GM12865 (cell line): ENCODE data around the gene ITGB6.

Experiments used
- DNase-seq: peaks from one replicate; pipeline ENCODE4 v3.0.0; 2010; ENCODE audit warnings: low read depth
- H3K4me3 ChIP-seq: 2 replicates; pipeline ENCODE4 v1.5.1; 2011; ENCODE audit warnings: mild to moderate bottlenecking, low read depth, low read length, control low read depth
- TF ChIP-seq, protein P1 (sequence below): IDR thresholded peaks from 2 replicates; pipeline ENCODE4 v1.5.1; 2011; ENCODE audit warnings: low read length, control low read depth, low read depth, inconsistent platforms; ENCODE audit not compliant: insufficient read depth; ENCODE audit errors: missing control alignments

ITGB6 gene

DNA sequence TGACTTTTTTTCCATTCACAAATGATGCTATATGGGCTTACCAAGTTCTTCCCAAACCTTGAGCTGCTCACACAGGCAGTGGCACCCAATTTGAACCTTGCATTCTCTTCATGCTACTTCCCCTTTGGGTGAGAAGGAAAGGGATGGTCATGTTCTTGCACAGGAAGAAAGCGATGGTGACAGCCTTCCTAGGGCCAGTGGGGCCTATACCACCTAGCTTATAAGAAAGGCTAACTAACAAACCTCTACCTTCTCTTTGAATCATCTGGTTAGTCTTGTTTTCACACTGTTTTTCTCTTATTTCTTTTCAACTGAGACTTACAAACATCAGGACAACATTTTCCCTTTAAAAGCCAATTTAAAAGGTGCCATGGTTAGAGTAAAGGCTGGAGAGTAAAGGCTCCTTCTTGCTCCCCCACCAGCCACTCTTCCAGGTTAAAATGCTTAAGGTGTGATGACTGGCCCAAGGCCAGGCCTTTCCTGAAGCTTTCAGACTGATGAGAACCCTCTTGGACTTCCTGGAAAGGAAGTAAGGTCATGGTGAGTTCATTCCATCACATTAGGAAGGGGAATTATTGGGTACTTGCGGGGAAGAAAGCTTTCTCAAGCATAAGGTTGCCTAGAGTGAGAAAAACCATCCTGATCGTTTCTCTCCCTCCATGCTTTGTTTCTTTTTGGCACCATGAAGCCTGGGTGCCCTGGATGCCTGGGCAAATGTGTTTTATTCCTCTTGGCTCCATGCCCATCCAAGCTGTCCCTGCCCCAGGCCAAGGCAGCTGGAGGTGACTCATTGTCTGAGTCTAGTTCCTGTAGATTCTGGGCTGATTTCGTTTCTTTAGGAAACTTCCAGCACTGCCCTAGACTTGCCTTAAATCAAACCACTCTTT lies 41.4 kb upstream of the ITGB6 start:
- no peak overlapping the region for H3K4me3 ChIP-seq
- TF ChIP-seq, protein P1, sequence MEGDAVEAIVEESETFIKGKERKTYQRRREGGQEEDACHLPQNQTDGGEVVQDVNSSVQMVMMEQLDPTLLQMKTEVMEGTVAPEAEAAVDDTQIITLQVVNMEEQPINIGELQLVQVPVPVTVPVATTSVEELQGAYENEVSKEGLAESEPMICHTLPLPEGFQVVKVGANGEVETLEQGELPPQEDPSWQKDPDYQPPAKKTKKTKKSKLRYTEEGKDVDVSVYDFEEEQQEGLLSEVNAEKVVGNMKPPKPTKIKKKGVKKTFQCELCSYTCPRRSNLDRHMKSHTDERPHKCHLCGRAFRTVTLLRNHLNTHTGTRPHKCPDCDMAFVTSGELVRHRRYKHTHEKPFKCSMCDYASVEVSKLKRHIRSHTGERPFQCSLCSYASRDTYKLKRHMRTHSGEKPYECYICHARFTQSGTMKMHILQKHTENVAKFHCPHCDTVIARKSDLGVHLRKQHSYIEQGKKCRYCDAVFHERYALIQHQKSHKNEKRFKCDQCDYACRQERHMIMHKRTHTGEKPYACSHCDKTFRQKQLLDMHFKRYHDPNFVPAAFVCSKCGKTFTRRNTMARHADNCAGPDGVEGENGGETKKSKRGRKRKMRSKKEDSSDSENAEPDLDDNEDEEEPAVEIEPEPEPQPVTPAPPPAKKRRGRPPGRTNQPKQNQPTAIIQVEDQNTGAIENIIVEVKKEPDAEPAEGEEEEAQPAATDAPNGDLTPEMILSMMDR: no peak
- no peak for DNase-seq

DNA sequence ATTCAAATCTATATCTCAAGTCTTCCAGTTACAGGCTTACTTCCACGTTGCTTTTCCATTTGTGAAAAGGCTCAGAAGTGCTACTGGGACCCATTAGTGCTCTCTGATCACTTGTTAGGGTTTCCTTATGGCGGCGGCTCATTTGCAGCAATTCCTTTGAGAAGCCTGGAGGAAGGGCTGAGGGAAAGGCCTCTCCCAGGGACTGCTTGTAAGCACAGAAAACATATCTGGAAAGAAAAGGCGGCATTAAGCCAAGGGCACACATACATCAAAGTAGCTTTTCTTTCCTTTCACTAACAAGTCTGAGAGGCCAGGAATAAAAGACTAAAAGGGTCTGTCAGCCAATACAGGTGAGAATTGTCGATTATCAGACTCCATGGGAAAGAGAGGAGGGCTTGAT lies 39.4 kb upstream of the ITGB6 start:
- TF ChIP-seq, protein P1: no peak

DNA sequence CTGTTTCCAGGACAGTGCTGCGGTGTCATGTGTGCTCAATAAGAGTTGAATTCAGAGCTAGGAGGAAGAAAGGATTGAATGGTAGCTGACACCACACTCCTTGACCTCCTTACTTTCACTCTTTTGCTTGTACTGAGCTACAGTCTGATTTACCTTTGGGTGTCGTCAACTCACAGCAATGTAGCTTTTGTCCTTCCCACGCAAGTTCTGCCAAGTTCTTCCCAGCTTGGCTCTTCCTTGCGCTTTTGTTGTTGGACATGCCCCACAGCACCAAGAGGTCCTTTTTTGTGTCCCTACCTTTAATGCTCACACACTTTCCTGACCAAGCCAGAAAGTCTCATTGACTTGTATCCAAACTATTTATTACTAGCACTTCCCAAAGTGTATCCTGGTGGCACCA lies 38.3 kb upstream of the ITGB6 start:
- DNase-seq: no peak
- TF ChIP-seq, protein P1: no peak
- H3K4me3 ChIP-seq: no peak overlapping the region

More for the DNA sequence above, 39.4 kb upstream of the ITGB6 start:
- no peak overlapping the region for H3K4me3 ChIP-seq
- DNase-seq: no peak

DNA sequence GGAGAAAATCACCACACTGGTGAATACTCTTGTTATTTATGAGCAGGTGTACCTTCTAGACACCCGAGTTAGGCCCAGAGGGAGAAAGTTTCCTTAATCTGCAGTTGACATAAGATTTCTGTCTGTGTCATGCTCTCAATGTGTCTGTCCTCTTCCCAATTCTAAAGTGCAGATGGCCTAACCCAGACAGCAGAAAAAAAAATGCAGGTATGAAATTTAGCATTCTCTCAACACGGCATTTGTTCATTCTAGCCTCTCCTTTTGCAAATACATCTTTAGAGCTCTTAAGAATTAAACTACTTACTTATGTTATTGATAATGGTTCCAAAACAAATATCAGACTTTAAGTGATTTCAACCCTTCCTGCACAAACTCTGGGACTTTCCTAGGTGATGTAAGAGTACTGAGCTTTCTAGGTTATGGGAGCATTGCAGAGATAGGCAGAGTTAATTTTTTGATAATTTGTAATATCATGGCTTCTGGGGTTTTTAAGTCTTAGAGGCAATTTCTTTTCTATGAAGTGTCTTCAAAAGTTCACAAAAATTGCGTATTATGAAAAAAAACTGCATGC lies 32.9 kb upstream of the ITGB6 start:
- DNase-seq: no peak
- TF ChIP-seq, protein P1: no peak
- no peak overlapping the region for H3K4me3 ChIP-seq

DNA sequence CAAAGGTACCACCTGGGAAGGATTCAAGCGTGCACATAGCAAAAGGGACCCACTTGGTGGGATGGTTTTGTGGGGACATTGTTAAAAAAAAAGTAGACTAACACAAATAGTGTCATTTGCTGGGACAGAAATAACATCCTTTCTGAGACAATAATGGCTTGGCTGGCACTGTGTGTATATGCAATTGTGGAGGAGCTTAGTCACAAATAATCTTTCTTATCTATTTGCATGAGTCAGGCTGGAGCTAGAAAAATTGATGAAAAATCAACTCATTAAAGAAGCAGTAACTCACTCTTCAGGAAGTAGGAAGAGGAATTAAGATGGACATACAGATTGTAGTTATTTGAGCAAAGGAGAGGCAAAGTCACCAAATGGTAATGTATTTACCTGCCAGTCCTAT lies 29.5 kb upstream of the ITGB6 start:
- TF ChIP-seq, protein P1: no peak
- H3K4me3 ChIP-seq: no peak overlapping the region
- DNase-seq: no peak

DNA sequence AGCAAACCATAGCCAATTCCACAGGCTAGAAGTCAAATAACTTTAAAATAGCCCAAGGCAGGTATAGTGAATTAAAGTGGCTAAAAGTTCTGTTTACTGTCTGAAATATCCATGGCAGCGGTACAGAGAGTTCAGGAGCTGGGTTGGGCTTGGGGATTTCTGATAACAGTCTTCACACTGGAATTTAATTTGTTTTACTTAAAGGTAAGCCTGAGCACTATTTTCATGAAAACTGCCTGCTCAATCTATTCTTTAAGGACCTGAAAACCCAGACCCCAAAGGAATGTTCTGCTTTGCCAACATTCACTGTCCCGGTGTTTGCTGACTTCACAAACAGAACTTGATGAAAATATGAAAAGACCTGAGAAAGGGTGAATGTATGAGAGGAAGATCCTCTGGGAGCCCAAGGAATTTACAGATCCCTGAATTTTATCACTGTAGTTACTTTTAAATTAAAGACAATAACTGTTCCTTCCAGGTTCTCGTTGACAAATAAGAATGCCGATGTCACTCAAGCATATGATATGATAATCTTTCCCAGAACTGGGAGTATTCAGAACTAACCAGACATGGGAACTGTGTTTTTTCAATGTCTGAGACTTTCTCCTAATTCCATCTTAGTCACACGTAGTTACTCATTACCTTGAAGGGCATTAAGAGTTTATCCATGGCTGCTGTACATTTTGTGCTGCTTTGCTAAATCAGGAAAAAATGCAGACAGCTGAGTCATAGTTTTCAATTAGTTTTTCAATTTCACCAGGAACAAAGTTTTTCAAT lies 28.3 kb upstream of the ITGB6 start:
- H3K4me3 ChIP-seq: no peak overlapping the region
- TF ChIP-seq, protein P1: no peak
- no peak for DNase-seq
